ENCODE measurements around the gene MTF2. TPM values are rescaled to one million over a fixed set of nuclear protein-coding genes. Genes with fewer than 3 reads are reported as not detected.

The MTF2 gene
- total and polyA plus RNA-seq, 9 of the 15 experiments (the other 6 are each of a cell fraction or from before 2014, with no cell fraction given), result 29.3 to 124 (median 57.7) TPM

GRCh38 chr1:93033785-93034184, 45.3 kb upstream of the MTF2 start (continued):
- TF ChIP-seq MGA (IDR thresholded peaks at IDR 0.05), result peak; percentile 40; the same call in 1 of the 2 replicates
- TF ChIP-seq SP1 (CRISPR knock-in tag; IDR thresholded peaks at IDR 0.05), result no peak
- peak; percentile 23; the same call in 1 of the 2 replicates for TF ChIP-seq SMARCA4 (IDR thresholded peaks at IDR 0.05)
- TF ChIP-seq CHD7 (IDR thresholded peaks at IDR 0.05; ENCODE audit: low read depth, low read length), result no peak
- no peak for TF ChIP-seq POLR2B (IDR thresholded peaks at IDR 0.05; ENCODE audit: low read depth, partially characterized antibody)
- TF ChIP-seq PML (IDR thresholded peaks at IDR 0.05; ENCODE audit: low read length), result no peak

Data from K562 (cell line).